GM23248 (cell line): ENCODE measurements around the gene FAM117B. TPM values are rescaled to one million over a fixed set of nuclear protein-coding genes. Genes with fewer than 3 reads are reported as not detected.

Experiments used
- DNase-seq: peaks from one replicate; pipeline ENCODE4 v3.0.0-alpha.2; 2015
- H2AFZ ChIP-seq: fragments of 200-600 bp; sonication (generic); 2 replicates; pipeline ENCODE4 v1.6.1; 2016; ENCODE audit warnings: antibody characterized with exemption
- H3F3A ChIP-seq: fragments of 200-600 bp; sonication (generic); 2 replicates; pipeline ENCODE4 v1.6.1; 2016; ENCODE audit warnings: mild to moderate bottlenecking, antibody characterized with exemption, mixed run types; ENCODE audit not compliant: insufficient read depth
- H3K27ac ChIP-seq: fragments of 200-600 bp; sonication (generic); 2 replicates; pipeline ENCODE4 v1.5.1; 2016; ENCODE audit warnings: mild to moderate bottlenecking
- H3K27me3 ChIP-seq: fragments of 200-600 bp; sonication (generic); replicated peaks from 2 replicates; pipeline ENCODE4 v1.6.1; 2016; ENCODE audit warnings: mild to moderate bottlenecking; ENCODE audit not compliant: insufficient read depth
- H3K36me3 ChIP-seq: fragments of 200-600 bp; sonication (generic); 2 replicates; pipeline ENCODE4 v1.6.1; 2016; ENCODE audit warnings: low read depth, mild to moderate bottlenecking
- H3K4me1 ChIP-seq: fragments of 200-600 bp; sonication (generic); 2 replicates; pipeline ENCODE4 v1.6.1; 2016; ENCODE audit warnings: mild to moderate bottlenecking; ENCODE audit not compliant: insufficient read depth
- H3K4me2 ChIP-seq: fragments of 200-600 bp; sonication (generic); one replicate; pipeline ENCODE4 v1.6.1; 2016; ENCODE audit warnings: mild to moderate bottlenecking; ENCODE audit not compliant: unreplicated experiment
- H3K4me3 ChIP-seq: fragments of 200-600 bp; sonication (generic); 2 replicates; pipeline ENCODE4 v1.5.1; 2016; ENCODE audit warnings: mild to moderate bottlenecking
- H3K79me2 ChIP-seq: fragments of 200-600 bp; sonication (generic); 2 replicates; pipeline ENCODE4 v1.6.1; 2016; ENCODE audit warnings: mild to moderate bottlenecking; ENCODE audit not compliant: insufficient read depth
- H3K9ac ChIP-seq: fragments of 200-600 bp; sonication (generic); 2 replicates; pipeline ENCODE4 v1.6.1; 2016; ENCODE audit warnings: mild to moderate bottlenecking
- H3K9me2 ChIP-seq: fragments of 200-600 bp; sonication (generic); 2 replicates; pipeline ENCODE4 v1.6.1; 2016; ENCODE audit warnings: mixed run types, mild to moderate bottlenecking, moderate library complexity; ENCODE audit not compliant: insufficient read depth
- H3K9me3 ChIP-seq: fragments of 200-600 bp; sonication (generic); one replicate; pipeline ENCODE4 v1.6.1; 2017; ENCODE audit warnings: low read depth
- H4K20me1 ChIP-seq: fragments of 200-600 bp; sonication (generic); 2 replicates; pipeline ENCODE4 v1.6.0; 2016; ENCODE audit not compliant: insufficient read depth
- EZH2 ChIP-seq: fragments of 200-600 bp; sonication (generic); IDR thresholded peaks from 2 replicates; pipeline ENCODE4 v1.6.1; 2018; ENCODE audit warnings: antibody characterized with exemption, mild to moderate bottlenecking; ENCODE audit not compliant: insufficient read depth, poor library complexity, severe bottlenecking
- EZH2phosphoT487 ChIP-seq: fragments of 200-600 bp; sonication (generic); IDR thresholded peaks from 2 replicates; pipeline ENCODE4 v1.6.1; 2018; ENCODE audit warnings: antibody characterized with exemption, moderate library complexity, mild to moderate bottlenecking, low read depth; ENCODE audit not compliant: insufficient read depth
- WGBS, 2 experiments: methylation state at CpG; one replicate each; pipeline ENCODE4 v1.1.6; 2015 to 2017; ENCODE audit warnings: low lambda C conversion rate in 2 of 2, low coverage in 1 of 2; ENCODE audit errors: missing lambda C conversion rate in 2 of 2; 5-methylcytosine and 5-hydroxymethylcytosine counted together
- in situ Hi-C: fragments of 300-500 bp; cut with MboI; formaldehyde crosslinking; loops from 2 replicates; pipeline ENCODE4 v1.15.0; 2020
- polyA plus RNA-seq: library from polyadenylated mRNA; unstranded; fragments of >200 nt; fragmentation: Nextera tagmentation; extraction: Ambion mirVana; gene quantifications from 2 replicates; pipeline ENCODE4 v1.2.1, GENCODE V29; 2016
- total RNA-seq: library from RNA; depleted of rRNA; stranded (reverse); fragments of >200 nt; shearing (Covaris generic); gene quantifications from 2 replicates; pipeline ENCODE4 v1.2.3, GENCODE V29; 2014

FAM117B gene
- total and polyA plus RNA-seq, 2 experiments from 2014 or later, result 1.1 to 1.2 TPM

- in situ Hi-C loops, result no loop called here
- H3K4me3 ChIP-seq, result no peak overlapping the region
- no peak overlapping the region for H2AFZ ChIP-seq
- H3K9me2 ChIP-seq, result no peaks in the 10 kb centered on the region
- no peaks in the 10 kb centered on the region for H3K9me3 ChIP-seq
- H3K79me2 ChIP-seq, result no peaks in the 10 kb centered on the region
- TF ChIP-seq EZH2, result no peak
- H3K4me2 ChIP-seq, result no peak overlapping the region
- no peak overlapping the region for H3K9ac ChIP-seq
- no peak overlapping the region for H3K27ac ChIP-seq
- no peak for DNase-seq
- no peaks in the 10 kb centered on the region for H4K20me1 ChIP-seq
- no peaks in the 10 kb centered on the region for H3K36me3 ChIP-seq
- no peaks in the 10 kb centered on the region for H3K4me1 ChIP-seq
- no peaks in the 10 kb centered on the region for H3F3A ChIP-seq
- H3K27me3 ChIP-seq, result no peaks in the 10 kb centered on the region
Observed at GRCh38 chr2:202768273-202768672, 133.5 kb downstream of the FAM117B start.

DNA sequence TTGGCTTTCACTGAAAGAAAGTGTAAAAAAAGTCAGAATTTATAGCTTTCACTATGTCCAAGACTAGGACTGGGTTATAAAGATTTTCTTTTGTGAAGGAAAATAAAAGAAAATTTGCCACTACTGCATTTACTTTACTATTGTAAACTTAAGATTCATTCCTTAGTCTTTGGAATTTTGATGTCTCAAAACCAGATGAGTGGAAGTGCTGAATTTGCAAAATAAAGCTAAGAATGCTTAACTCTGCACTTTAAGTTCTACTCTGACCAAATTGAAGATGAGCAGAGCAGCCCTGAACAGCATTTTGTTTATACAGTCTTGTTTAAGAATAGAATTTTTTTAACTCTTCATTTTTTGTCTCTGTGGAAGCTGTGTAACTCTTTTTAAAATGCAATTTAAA, 134.4 kb downstream of the FAM117B start:
- H3F3A ChIP-seq, result no peaks in the 10 kb centered on the region
- no peaks in the 10 kb centered on the region for H4K20me1 ChIP-seq
- H3K9me3 ChIP-seq, result no peaks in the 10 kb centered on the region
- H3K4me3 ChIP-seq, result no peak overlapping the region
- no peak for TF ChIP-seq EZH2phosphoT487
- TF ChIP-seq EZH2, result no peak
- no peak overlapping the region for H3K4me2 ChIP-seq
- H3K79me2 ChIP-seq, result no peaks in the 10 kb centered on the region
- H3K27me3 ChIP-seq, result no peaks in the 10 kb centered on the region
- no peaks in the 10 kb centered on the region for H3K4me1 ChIP-seq
- no peak for DNase-seq
- H3K36me3 ChIP-seq, result no peaks in the 10 kb centered on the region
- no peaks in the 10 kb centered on the region for H3K9me2 ChIP-seq
- in situ Hi-C loops, result no loop called here
- H3K27ac ChIP-seq, result no peak overlapping the region
- no peak overlapping the region for H2AFZ ChIP-seq
- no peak overlapping the region for H3K9ac ChIP-seq

- in situ Hi-C loops, result no loop called here
- Histone ChIP-seq H3K79me2 (no peaks in the 10 kb centered on the region), H2AFZ (no peak overlapping the region), H3K36me3 (no peaks in the 10 kb centered on the region), H3K9me3 (no peaks in the 10 kb centered on the region), H3F3A (no peaks in the 10 kb centered on the region), H4K20me1 (no peaks in the 10 kb centered on the region), H3K27me3 (no peaks in the 10 kb centered on the region), H3K4me1 (no peaks in the 10 kb centered on the region), H3K27ac (no peak overlapping the region), H3K4me2 (no peak overlapping the region), H3K4me3 (no peak overlapping the region), H3K9ac (no peak overlapping the region), H3K9me2 (no peaks in the 10 kb centered on the region)
- DNase-seq, result no peak
- TF ChIP-seq EZH2 (no peak), EZH2phosphoT487 (no peak)
- 89 to 90% methylated on average over 1 of the region's 1 CpG for WGBS, 2 experiments
Observed at GRCh38 chr2:202771336-202771735, 136.6 kb downstream of the FAM117B start.

DNA sequence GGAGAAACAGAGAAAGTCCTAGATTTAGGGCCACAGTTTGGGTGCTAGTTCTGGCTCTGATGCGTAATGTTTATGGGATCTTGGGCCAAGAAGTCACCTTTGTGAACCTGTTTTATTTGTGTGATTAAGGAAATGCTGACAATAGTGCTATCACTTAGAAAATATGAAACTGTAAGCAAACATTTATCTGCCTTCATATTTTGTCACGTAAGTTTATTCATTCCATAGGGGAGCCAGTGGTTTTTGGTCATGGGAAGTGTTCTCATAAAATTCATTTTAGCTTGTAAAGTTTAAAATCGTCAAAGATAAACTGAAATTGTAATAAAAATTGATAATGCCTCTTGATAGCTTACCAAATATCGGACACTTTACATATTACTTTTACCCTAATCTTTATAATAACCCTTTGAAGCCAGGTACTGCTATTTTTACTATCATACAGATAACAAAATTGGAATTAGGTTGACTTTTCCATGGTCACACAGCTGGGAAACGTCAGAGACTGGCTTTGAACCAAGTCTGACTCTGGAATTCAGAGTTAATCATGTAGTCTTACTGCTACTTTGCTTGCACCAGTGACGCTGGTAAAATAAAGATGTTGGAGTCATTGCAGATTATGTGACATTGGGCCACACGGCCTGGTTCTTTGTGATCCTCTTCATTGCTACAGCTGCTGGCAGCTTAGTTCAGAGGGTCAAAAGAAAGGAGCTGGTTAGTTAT, 137.1 kb downstream of the FAM117B start:
- in situ Hi-C loops, result no loop called here
- Histone ChIP-seq H3K9ac (no peak overlapping the region), H3K36me3 (no peaks in the 10 kb centered on the region), H3K27me3 (no peaks in the 10 kb centered on the region), H3K9me3 (no peaks in the 10 kb centered on the region), H3K4me2 (no peak overlapping the region), H3F3A (no peaks in the 10 kb centered on the region), H4K20me1 (no peaks in the 10 kb centered on the region), H3K4me1 (no peaks in the 10 kb centered on the region), H3K27ac (no peak overlapping the region), H2AFZ (no peak overlapping the region), H3K9me2 (no peaks in the 10 kb centered on the region), H3K79me2 (no peaks in the 10 kb centered on the region), H3K4me3 (no peak overlapping the region)
- TF ChIP-seq EZH2phosphoT487 (no peak), EZH2 (no peak)
- peak; percentile 30 for DNase-seq
- WGBS, 2 experiments, result 68 to 76% methylated on average over 7 of the region's 7 CpGs
